ENCODE data around the gene SURF4.

Gene SURF4

DNA sequence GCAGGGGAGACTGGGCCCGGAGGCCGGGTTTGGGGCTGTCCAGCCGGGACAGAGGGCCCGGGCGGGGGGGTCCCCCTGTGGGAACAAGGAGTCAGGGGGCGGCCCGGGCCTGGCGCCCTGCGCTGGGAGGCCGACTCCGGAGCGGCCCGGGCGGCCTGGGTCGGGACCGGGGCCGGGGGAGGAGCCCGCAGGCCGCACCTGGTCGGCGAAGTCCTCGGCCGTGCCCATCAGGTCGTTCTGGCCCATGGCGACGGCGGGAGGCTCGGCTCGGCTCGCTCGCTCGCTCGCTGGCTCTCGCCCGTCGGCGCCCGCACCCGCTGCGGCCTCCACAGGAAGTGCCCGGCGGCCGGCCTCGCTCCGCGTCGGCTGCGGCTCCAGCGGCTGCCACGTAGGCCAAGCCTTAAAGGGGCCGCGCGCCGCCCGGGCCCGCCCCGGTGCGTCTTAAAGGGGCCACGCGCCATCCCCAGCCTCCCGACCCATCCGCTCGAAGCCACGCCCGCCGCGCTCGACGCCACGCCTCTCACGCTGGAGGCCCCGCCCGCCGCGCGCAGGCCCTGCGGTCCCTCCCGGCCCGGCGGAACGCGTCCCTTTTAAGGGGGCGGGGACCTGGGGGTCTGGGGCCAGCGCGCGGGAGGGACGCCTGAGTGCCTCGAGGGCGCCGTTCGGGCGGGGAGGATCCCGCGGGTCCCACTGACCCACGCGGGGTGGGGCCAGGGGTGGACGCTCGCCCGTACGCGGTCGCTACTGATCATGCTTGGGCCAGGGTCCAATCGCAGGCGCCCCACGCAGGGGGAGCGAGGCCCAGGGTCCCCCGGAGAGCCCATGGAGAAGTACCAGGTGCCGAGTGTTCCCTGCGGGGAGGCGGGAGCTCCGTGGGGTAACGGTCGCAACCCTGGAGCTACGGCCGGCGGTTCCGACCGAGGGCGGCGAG is at the start of gene SURF4, which contains the start of gene STKLD1:
TSS of gene SURF4 (minus strand) at position 337 of the 931 bp plus-strand sequence. CDS start at position 246, 91 bp downstream.
TSS of gene STKLD1 (plus strand) at position 643 of the 931 bp plus-strand sequence. CDS start at position 751, 108 bp downstream.
- Histone ChIP-seq H3K4me3 (peak within 1 kb of the TSS; percentile 79 to 100 (median 92)), H3K27ac (peak within 1 kb of the TSS; percentile 93 to 100 (median 99))

DNA sequence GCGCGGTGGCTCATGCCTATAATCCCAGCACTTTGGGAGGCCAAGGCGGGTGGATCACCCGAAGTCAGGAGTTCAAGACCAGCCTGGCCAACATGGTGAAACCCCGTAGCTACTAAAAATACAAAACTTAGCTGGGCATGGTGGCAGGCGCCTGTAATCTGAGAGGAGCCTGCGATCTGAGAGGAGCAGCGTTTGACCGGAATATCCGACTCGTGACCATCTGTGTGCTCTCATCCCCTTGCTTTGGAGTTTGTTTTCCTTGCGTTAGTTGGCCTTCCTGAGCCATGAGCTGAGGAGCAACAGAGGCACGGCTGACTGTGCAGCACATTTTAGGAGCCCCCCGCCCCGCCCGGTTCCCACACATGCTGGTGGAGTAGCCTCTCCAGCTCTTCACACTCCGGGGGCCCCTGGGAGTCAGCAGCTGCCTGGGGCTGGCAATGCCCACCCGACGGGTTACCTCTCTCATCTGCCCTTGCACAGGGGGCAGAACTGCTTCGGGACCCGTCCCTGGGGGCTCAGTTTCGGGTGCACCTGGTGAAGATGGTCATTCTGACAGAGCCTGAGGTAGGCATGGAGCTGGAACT is 49.3 kb upstream of the SURF4 start:
- H3K27ac ChIP-seq, result no peak overlapping the region
- H3K4me3 ChIP-seq, result no peak overlapping the region

DNA sequence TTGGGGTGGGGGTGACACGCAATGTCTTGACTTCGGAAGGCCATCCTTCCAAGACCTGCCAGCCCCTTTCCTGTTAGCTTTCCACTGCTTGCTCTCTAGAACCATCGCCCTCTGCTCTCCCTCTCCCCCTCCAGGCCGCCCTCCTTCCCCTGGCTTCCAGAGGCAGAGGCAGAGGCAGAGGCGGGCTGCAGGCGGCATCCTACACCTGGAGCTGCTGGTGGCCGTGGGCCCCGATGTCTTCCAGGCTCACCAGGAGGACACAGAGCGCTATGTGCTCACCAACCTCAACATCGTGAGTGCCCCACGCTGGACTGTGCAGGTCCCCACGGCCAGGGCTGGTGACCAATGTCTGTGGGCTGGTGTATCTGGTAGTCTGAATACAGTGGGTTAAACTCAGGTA is 48.3 kb upstream of the SURF4 start:
- H3K27ac ChIP-seq, result no peak overlapping the region
- no peak overlapping the region for H3K4me3 ChIP-seq

DNA sequence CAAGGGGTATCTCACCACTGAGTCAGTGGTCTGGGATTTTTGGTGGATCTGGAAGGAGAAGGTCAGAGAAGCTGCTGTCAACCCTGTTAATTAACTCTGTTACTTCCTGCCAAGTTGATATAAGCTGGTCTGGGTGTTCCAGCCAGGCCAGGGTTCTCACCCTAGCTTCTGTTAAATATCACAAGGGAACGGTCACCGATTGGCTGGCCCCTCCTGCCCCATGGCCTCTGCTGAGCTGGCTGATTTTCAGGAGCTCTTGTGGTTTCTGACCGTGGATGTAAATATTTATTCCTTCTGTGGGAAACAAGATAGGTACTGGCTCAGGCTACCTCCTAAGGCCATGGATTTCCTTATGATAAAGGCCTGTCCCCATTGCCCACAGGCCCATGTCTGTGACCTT is 47.4 kb upstream of the SURF4 start:
- no peak overlapping the region for H3K4me3 ChIP-seq
- no peak overlapping the region for H3K27ac ChIP-seq

DNA sequence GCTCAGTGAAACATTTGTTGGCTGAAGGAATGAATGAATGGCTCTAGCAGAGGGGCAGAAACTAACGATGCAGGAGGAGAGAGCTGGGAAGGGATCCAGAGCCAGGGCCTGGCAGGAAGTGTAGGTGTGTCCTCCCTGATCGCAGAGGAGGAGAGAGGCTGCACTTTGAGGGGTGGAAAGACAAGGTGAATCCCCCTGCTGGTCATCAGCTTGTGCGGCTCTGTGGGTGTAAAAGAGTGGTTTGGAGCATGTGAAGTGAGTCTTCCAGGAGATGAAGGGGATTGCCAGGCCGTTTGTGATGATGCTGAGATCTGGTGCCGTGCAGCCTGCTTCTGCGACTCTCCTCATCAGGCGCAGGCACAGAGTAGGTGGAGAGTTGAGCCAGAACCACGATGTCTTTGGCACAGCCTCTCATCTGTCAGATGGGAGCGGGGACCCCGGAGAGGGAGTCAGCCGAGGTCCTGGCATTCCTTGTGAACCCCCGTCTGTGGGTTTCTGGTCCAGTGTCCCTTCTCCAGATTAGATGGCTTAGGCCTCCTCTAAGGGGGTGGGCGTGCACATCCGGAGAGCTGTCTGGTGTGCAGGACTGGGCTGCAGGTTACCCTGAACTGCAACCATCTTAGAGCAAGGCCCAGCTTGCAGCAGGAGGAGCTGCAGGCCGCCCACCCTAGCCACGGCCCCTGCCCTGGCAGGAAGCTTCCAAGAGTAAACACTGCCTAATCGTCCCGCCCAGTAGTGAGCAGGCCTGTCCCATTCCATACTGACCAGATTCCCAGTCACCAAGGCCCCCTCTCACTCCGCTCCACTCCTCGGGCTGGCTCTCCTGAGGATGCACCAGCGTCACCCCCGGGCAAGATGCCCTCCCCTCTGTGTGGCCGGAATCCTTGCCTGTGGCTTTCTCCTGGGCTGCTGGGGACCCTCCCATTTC is 46.0 kb upstream of the SURF4 start, which contains the start of gene ADAMTS13:
TSS of gene ADAMTS13 (plus strand) at position 753 of the 928 bp plus-strand sequence. CDS start at position 830, 77 bp downstream.
- Histone ChIP-seq H3K4me3 (no peak within 1 kb of the TSS), H3K27ac (peak within 1 kb of the TSS in 1 of 21 experiments; percentile 58)

DNA sequence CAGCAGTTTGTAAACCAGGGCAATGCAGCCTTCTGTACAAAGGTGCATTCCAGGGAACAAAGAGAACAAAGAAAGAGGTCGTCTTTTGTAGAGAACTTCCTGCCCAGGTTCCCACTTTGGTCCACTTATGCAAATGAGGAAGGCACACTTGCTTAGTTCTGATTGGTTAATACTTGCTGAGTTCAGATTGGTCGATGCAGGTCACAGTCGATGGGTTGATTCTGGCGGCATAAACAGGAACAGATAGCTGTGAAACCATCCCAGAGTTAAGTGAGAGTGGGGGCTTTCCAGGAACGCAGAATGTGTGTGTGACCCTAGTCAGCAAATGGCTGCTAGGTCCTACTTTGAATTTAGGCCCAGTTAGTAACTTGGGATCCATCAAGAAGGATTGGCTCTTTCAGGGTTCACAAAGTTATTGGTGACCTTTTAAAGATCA is 44.5 kb upstream of the SURF4 start:
- H3K27ac ChIP-seq, result peak overlapping the region in 1 of 21 experiments; percentile 7
- no peak overlapping the region for H3K4me3 ChIP-seq

DNA sequence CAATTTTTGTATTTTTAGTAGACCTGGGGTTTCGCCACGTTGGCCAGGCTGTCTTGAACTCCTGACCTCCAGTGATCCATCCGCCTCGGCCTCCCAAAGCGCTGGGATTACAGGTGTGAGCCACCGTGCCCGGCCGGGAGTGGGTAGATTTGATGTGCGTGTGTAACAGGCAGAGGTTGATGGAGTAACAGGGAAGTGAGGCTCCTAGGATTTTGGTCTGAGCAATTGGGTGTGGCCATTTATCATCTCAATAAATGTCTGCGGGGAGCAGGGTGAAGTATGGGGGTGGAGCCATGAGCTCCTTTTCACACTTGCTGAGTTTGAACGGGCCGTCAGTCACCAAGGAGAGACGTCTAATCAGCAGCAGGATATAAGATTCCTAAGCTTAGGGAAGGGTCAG is 43.1 kb upstream of the SURF4 start:
- no peak overlapping the region for H3K4me3 ChIP-seq
- H3K27ac ChIP-seq, result peak overlapping the region in 1 of 21 experiments; percentile 75

DNA sequence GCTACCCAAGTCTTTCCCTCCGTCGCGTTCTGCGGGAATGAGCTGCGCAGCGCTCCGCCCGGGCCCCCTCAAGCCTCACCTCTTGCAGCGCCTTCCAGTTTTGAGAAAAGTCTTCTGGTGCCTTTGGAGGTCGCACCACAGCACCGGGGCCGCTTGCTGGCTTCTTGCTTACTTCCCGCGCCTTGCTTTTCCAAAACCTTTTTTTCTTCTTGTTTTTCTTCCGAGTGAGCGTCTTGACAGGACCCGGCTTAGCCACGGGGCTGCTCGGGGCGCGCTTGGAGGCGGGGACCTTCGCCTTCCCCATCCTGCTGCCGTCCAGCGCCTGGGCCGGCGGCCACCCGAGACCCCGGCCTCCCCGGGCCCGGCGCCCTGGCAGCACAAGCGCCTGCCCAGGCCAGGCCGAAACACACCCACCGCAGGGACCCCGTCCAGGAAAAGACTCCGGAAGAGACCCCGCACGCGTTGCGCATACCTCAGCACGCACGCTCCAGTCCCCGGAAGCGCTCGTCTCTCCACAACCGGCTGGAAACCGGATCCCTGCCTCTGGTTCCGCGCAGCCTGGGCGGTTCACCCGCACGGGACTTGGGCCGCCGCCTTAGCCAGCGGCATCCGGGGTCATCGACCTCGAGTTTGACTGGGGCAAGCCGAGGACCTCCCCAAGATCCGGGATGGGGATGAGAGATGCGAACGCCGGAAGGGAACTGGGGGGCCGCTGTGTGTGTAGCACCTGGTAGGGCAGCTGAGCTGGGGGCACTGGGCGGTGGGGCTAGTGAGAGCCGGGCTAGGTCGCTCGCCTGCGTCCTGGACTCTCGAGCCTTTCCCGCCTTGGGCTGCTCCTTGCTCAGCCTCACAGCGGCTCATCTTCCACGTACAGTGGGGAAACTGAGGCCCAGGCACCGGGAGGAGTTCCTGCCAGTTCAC is 41.9 kb upstream of the SURF4 start, which contains the start of gene REXO4:
TSS of gene REXO4 (minus strand) at position 470 of the 921 bp plus-strand sequence. CDS start at position 304, 166 bp downstream.
- peak within 1 kb of the TSS; percentile 61 to 97 (median 86) for H3K27ac ChIP-seq
- H3K4me3 ChIP-seq, result peak within 1 kb of the TSS; percentile 65 to 96 (median 82)

DNA sequence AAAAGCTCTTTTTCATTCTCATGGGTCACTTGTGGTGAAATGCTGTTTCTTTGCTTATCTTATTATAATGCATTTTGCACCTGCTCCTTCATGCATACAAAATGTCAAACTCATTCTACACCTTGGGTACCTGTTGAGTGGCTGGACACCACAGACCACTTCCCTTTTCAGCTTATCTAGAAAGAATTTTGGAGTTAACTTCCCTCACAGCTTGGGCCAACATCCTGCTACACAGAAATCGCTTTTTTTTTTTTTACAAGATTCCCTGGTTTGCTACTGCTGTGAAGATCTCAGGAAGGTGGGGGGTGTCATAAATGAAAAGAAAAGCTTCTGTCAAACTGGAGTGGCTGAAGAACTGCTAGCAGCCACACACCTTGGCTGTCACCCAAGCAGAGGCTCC is 39.3 kb upstream of the SURF4 start:
- no peak overlapping the region for H3K4me3 ChIP-seq
- H3K27ac ChIP-seq, result no peak overlapping the region

DNA sequence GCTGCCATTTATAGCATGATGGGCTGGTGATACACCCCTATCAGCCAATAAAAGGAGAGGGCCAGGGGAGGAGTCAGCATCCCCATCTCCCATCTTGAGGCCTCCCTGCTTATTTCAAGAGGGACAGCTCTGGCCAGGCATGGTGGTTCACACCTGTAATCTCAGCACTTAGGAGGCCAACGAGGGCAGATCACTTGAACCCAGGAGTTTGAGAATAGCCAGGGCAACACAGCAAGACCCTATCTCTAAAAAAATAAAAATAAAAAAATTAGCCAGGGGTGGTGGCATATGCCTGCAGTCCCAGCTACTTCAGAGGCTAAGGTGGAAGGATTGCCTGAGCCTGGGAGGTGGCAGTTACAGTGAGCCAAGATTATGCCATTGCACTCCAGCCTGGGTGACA is 32.2 kb upstream of the SURF4 start:
- Histone ChIP-seq H3K27ac (no peak overlapping the region), H3K4me3 (no peak overlapping the region)

DNA sequence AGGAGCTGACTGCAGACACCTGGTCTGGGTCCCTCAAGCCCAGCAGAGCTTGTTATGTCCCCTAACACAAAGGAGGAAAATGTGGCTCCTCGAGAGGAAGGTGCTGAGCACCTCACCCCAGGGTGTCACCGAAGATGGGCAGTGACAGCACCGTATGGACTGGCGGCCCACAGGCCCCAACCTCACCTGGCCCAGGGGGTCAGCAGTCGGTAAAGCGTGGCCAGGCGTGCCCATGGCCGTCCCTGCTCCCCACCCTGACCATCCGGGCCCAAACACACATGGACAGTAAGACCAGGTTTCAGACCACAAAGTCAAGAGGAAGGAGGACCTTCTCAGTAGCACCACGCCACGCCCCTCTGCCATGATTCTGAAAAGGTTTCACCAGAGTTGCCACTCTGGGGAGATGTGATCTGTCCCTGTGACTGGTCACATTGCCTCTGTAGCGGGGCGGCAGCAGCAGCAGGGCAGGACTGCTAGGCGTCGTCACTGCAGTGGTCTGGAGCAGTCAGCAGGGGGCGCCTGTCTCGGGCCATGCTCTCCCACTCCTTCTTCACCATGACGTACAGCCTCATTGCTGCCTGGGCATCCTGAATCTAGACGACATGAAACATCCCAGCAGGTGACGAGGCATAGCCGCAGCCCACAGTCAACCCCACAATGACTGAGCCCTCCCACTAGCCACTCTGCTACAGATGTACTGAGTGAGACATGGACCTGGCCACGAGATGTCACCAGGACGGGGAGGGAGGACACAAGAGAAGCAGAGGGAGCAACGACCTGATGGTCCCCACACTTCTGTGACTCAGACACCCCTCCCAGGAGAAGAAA is 30.8 kb upstream of the SURF4 start:
- no peak overlapping the region for H3K27ac ChIP-seq
- H3K4me3 ChIP-seq, result no peak overlapping the region

DNA sequence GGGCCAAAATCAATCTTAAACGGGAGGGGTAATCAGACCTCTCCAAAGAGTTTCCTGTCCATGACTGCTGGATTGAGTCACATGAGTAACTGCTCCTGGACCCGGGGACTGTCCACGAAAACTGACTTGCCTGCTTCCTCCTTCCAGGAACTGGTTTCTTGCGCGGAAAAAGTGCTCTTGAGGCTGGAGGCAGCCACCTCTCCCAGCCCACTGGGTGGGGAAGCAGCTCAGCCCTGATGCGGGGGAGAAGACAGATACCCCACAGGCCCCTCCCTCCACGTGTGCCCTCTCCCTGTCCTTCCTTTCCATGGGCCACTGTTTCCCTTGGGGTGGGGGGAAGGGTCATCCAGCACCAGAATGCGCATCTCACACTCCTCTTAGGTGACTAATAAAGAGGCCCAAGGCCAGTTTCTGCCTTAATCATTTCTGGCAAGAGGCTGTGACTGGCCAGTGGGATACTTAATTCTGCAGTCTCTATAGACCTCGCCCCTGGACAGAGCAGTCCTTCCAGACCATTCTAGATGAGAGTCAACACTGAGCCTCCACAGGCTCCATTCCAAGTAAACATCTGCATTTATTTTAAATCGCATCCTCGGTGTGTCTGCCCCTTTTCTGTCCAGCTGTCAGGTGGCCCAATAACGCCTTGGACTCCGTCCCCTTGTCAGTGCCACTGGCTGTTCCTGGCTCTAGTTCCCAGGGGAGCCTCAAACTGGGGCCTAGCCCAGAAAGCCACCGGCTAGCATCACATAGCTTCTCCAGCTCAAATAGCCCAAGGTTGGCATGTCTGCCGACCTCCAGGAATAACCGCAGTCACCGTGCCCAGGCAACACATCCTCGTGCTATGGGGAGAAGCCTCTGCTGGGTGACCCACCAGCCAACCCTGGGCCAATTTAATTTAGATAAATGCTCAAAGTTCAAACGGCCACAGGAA is 29.9 kb upstream of the SURF4 start:
- Histone ChIP-seq H3K4me3 (no peak overlapping the region), H3K27ac (no peak overlapping the region)

DNA sequence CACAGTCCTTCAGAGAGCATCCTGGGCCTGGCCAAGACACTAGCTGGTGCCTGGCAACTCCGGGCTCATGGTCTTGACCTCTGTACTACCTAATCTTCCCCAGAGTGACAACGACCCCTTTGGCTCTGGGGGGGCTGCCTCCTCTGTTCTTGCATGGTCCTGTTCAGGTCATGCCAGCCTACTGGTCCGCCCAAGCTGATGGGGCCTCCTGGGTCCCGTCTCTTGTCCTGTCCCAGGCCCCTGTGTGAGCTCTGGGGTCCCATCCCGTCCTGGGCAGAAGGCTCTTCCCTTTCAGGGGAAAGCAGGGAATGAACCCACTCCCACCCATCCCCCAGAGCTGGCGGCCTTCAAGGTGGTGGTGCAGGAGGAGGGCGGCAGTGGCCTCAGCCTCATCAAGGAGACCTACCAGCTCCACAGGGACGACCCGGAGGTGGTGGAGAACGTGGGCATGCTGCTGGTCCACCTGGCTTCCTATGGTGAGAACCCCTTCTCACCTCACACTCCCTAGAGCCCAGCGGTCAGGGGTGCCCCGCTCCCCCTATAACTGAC is 28.7 kb upstream of the SURF4 start:
- no peak overlapping the region for H3K4me3 ChIP-seq
- H3K27ac ChIP-seq, result no peak overlapping the region

DNA sequence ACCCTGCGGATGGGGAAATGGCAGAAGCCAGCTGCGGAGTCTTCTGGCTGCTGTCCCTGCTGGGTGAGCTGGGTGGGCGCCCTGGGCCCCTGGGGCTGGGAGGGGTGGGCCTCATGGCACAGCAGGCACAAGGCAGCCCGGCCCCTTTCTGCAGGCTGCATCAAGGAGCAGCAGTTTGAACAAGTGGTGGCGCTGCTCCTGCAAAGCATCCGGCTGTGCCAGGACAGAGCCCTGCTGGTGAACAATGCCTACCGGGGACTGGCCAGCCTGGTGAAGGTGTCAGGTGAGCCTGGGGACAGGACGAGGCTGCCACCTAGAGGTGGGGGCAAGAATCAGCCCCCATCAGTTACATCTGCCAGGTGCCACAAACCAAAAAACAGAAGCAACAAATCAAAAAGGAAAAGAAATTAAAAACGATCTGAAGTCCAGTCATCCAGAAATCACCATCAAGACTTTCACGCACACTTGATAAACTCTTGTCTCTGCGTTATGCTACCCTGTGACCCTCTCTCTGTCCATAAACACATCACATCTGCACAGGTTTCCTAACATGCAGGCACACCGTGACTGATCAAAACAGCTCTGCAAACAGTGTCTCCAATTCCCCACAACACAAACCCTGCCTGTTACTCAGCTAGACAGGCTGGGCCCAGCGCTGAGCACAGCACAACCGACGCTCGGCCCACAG is 28.1 kb upstream of the SURF4 start:
- H3K4me3 ChIP-seq, result no peak overlapping the region
- no peak overlapping the region for H3K27ac ChIP-seq

DNA sequence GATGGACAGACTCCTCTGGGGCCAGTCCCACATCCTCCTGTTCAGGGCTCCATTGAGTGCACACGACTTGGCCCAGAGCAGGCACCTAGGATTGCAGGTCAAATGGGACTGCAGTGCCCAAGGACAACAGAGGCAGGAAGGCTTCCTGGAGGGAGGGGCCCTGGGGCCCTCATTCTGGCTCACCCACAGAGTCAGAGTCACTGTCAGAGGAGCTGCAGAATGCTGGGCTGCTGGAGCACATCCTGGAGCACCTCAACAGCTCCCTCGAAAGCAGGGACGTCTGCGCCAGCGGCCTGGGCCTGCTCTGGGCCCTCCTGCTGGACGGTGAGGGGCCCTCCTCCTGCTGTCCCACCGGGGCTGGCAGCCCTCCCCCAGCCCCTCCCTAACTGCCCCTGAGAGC is 26.8 kb upstream of the SURF4 start:
- no peak overlapping the region for H3K4me3 ChIP-seq
- H3K27ac ChIP-seq, result no peak overlapping the region

DNA sequence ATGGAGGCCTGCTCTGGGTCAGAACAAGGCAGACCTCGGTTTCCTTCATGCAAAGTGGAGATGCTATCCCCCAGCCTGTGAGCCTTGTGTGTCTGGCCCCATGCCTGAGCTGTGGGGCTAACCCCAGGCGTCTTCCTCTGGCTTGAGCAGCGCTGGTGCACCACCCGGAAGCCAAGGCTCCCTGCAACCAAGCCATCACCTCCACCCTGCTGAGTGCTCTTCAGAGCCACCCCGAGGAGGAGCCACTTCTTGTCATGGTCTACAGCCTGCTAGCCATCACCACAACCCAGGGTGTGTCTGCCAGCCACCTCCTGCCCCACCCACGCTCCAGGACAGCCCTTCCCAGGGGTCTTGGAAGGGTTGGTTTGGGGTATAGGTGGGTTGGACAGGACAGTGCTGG is 25.7 kb upstream of the SURF4 start:
- H3K27ac ChIP-seq, result no peak overlapping the region
- H3K4me3 ChIP-seq, result no peak overlapping the region

All from skin epidermis (tissue), 12 donors.